CD4-positive, alpha-beta T cell treated with Interleukin-6 at 100 ng/mL for 8 hours (primary cell): ENCODE data around the gene CCL21.

Experiments
- DNase-seq: peaks from one replicate; pipeline ENCODE4 v3.0.0-alpha.2; 2020; ENCODE audit warnings: mixed read lengths, low spot score

CCL21 gene

DNA sequence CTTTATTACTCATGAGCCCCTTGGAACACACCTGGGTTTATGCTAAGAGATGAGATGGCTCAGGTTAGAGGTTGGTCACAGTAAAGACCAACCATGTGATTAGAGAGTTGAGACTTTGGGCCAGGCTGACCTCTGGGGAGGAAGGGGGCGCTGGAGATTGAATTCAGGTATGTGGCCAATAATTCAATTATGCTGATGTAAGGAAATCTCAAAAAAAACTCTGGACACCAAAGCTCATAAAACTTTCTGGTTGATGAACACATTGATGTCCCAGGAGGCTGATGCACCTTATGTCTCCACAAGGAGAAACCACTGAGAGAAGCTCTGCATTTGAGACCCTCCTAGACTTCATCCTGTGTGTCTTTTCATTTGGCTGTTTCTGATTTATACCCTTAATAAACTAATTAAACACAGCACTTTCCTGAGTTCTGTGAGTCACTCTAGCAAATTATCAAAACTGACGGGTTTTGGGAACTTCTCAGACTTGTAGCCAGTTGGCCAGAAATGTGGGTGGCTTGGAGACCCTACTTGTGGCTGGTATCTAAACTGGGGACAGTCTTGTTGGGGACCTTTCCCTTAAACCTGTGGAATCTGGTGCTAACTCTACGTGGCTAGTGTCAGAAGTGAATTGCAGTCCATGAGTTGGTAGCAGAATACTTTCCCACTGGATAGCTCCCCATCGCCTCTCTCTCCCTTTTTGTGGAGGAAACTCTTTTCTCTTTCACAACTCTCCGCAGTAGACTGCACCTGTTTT is 40.0 kb downstream of the CCL21 start:
- DNase-seq = no peak

GRCh38 chr9:34665381-34666250 is 44.3 kb downstream of the CCL21 start:
- peak; percentile 92 for DNase-seq

DNA sequence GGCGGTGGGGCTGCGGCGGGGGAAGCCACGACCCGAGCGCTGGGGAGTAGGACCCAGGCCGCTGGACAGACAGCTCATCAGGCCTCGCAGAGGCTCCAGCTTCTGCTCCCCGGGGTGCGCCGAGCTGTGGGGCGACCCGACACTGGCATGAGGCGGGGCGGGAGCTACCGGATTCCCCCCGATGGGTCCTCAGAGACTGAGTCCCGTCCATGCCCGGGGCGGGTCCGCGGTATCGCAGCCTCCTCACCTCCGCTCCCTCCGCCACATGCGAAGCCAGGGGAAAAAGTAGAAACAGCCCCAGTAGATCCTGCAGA is 44.9 kb downstream of the CCL21 start:
- DNase-seq = no peak

DNA sequence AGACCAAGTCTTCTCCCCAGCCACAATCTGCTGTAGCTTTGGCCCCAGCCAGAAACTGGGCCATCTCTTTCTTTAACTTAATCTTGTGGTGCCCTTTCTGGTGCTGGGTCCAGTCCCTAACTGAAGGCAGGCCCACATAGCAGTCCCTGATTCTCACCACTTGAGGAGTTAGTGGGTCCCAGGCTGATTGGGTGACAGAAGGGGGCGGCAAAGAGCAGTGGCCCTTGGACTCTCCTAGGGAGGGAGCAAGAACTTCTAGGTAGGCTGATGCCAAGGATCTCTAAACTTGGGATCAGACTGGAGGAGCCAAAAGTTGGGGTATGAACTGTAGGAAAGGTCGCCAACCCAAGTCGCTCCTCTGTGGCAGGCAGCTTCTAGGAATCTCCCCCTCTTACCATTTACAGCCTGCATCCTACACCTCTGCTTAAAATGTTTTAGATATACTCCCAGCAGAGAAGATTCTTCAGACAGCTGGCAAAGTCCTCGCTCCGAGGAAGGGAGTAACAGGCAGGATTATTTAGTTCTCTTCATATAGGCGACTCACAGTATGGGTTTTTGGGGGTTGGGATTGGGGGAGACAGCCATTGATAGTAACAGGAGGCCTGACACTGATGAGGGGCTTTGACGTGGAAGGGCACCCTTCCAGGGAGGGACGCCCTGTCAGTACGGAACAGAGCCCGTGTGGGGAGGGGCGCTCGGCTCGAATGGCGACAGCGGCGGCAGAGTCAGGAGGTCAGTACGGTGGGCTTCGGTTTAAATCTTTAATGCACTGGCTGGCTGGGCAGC is 45.5 kb downstream of the CCL21 start:
- peak; percentile 63 for DNase-seq

- DNase-seq = peak; percentile 55
Observed at GRCh38 chr9:34663303-34663605, 46.7 kb downstream of the CCL21 start.

DNA sequence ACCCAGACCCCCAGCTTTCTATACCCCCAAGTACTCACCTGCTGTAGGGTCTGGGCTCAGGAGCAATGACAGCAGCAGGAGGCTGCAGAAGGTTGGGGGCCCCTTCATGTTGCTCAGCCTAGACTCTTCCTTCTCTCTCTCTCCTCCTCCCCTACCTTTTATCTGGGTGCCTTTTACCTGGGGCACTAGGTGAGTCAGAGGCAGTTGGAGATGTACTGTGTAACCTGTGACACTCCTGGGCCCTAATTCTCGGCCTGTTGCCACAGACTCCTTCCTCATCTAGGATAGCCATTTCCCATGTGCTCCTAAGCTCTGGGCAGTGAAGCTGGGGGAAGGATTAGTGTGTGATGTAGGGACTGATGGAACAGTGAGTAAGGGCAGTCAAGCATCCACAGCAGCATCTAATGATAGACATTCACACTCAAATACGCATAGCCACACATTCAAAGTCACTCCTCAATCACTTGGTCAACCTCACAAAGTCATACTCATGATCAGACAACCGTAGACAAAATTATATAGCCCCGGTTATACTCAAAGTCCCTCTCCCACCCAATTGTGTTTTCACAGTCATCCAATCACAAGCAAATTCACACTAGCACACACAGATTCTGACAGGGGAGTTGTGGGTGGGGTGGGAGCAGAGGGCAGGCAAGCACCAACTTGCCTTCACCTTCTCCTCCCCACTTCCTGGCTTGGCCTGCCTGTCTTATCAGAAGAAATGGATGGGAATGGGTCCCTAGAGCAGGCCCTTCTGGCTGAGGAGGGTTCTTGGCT is 47.2 kb downstream of the CCL21 start, which contains the start of gene CCL27:
Gene CCL27, minus strand, starts transcription at position 132 of the 777 bp plus-strand sequence. Its CDS starts 24 bp downstream, at position 108.
- DNase-seq = no peak

GRCh38 chr9:34659592-34660253 is 50.2 kb downstream of the CCL21 start:
- DNase-seq = no peak
